ENCODE measurements around the gene RXRA.

The RXRA gene

GRCh38 chr9:134404376-134405358, 78.4 kb downstream of the RXRA start:
- DNase-seq, result no peak
- intact Hi-C loops (cut with DNase I), result no loop called here

GRCh38 chr9:134405527-134405926, 79.3 kb downstream of the RXRA start:
- intact Hi-C loops (cut with DNase I), result no loop called here
- DNase-seq, result no peak

- peak in 5 of 10 donors; percentile 55 to 93 (median 88) for DNase-seq
- intact Hi-C loops (cut with DNase I), result no loop called here
Measured at GRCh38 chr9:134406366-134407120, 80.3 kb downstream of the RXRA start.

DNA sequence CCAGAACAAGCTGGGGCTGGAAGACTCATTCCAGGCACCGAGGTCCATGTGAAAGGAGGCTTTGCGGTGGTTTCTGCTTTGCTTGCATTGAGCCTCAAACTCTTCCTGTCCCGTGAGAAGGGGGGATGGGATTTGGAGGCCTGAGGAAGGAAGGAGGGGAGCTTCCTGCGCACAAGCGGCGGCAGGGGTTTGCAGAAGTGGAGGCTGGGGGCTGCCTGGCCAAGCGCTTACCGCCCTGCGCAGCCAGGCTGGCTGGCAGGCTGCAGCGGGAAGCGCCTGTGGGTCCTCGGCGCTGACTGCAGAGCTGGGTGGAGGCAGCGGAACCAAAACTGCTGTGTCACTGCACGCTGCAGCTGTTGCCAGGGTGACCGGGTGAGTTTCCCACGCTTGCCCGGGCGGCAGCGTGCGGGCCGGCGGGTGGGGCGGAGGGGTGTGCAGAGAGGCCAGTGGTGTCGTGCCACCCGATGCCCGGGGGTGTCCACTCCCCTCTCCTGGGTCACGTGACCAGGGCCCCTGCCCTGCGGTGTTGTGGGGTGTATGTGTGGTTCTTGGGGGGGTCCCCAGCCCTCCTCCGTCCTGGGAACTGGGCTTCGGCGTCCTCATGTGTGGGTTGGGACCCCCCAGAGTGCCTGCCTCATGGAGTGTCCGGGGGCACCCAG, 81.0 kb downstream of the RXRA start:
- peak; percentile 87 to 98 (median 90) for DNase-seq
- intact Hi-C loops (cut with DNase I), result no loop called here

DNA sequence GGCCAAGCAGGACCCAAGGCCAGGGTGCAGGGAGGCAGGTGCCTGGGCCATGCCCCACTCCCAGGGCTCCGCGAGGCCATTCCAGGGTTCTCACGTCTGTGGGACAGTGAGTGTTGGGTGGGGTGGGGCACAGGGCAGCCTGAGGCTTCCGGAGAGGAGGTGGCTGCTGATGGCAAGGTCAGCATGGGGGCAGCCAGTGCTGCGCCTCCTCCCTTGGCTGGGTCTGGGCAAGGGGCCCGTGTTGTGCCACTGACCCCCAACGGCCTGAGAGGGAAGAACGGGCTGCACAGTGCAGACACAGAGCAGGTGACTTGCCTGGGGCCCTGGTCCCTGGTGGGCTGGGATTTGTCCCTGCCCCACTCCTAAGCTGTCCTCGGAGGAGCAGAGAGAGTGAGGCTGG, 82.1 kb downstream of the RXRA start:
- intact Hi-C loops (cut with DNase I), result no loop called here

DNA sequence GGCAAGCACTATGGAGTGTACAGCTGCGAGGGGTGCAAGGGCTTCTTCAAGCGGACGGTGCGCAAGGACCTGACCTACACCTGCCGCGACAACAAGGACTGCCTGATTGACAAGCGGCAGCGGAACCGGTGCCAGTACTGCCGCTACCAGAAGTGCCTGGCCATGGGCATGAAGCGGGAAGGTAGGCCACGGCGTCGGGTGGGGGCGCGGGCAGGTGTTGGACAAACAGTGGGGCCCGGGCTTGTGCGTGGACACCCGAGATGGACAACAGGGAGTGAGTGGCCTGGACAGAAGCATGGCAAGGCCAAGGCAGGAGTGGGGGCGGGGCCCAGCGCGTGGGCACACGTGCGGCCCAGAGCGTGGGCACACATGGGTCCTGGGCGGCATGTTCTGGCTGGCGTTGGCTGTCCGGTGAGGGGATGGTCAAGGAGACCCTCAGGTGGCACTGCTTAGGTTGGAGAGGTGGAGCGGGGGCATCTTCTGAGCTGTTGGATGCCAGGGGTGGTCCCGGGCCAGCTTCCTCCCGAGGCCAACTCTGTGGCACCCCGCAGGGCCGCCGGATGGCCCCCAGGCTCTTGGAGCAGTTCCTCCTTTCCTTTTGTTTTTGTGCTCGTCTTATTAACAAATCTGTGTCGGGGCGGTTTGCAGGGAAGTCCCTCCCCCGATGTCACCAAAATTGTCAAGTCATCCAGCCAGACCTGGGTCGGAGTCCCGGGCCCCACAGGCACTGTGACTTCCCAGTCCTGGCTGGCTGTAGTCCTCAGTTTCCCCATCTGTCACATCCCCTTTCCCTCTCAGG, 82.9 kb downstream of the RXRA start:
- intact Hi-C loops (cut with DNase I), result no loop called here
- no peak for DNase-seq

More for the DNA sequence above, 82.1 kb downstream of the RXRA start:
- no peak for DNase-seq

DNA sequence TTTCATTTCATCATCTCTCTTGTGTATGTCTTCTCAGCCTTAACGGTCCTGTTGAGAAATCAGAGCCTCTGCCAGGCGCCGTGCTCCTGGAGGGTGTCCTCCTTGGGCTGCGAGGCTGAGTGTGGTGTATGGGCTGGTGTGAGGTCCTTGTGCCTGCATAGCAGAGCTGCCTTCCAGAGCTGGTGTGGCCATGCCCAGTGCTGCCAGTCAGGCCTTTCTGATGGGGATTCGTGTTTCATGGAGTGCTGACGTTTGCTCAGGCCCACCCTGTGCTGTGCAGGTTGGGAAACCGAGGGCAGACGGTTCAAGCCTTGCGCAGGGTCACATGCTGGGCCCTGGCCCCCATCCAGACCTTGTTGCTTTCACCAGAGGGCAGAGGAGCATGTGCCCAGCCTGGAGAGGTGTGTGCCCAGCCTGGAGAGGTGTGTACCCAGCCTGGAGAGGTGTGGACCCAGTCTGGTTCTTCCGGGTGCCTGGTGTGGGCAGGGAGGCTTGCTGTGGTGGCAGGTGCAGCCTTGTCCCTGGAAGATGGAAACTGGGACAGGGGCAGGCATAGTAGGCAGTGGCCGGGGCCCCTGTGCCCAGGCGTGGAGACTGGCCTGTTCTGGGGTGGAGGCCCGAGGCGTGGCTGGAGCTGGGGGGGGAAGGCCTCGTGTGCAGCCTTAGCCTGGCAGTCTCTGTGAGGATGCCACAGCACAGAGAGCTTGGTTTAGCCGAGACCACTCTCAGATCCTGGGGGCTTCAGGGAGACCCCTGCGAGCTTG, 84.0 kb downstream of the RXRA start:
- intact Hi-C loops (cut with DNase I), result no loop called here
- no peak for DNase-seq

DNA sequence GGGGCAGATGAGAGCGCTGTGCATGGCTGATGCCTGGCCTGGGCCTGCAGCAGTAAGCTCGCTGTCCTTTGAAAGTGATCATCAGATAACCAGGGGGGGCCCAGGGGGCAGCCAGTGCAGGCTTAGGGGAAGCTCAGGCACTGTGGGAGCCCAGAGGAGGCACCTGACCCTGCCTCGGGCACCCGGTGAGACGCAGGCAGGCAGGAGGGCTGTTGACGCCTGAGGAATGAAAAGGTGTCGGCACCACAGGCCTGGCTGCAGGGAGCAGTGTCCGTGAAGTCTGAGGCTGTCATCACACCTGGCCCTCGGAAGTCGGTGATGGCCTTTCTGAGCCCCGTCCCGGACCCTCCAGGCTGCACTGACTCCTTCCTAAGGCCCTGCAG, 84.6 kb downstream of the RXRA start:
- no peak for DNase-seq
- intact Hi-C loops (cut with DNase I), result no loop called here

DNA sequence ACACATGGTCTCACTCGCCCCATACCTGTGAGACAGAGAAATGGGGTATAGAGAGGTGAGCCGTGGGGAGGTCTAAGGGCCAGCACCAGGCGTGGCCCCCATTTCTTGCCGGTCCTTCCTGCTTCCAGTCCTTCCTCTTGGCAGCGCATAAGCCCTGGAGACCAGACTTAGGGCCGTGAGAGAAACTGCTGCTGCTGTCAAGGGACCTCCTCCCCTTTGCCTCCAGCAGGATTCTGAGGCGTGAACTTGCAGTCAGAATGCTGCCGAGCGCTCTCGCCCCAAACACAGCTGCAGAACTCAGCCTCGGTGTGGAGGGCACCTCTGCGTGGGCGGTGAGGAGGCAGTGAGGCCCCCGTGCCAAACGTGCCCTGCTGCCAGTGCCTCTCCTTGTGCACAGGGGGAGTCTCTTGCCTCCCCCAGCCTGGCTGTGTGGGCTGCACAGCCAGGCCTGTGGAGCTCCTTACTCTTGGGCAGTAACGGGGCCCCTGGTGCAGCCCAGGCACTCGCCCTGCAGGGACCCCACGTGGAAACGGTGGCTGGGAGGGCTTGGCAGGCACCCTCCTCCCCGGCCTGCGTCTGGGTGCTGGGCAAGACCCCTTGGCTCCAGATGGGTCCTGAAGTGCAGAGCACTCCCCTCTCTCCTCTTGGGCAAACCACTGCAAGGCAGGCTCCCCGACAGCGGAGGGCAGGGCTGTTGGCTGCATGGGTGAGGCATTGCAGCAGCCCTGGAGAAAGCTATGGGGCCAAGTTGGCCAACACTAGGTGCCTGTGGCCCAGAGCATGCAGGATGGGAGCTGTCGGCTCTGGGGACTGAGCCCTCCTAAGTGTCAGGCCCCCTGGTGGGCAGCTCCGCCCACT, 85.4 kb downstream of the RXRA start:
- no peak for DNase-seq
- intact Hi-C loops (cut with DNase I), result no loop called here

GRCh38 chr9:134412298-134412711, 86.0 kb downstream of the RXRA start:
- intact Hi-C loops (cut with DNase I), result no loop called here
- no peak for DNase-seq

GRCh38 chr9:134413112-134413715, 87.0 kb downstream of the RXRA start:
- DNase-seq, result no peak
- intact Hi-C loops (cut with DNase I), result no loop called here

- intact Hi-C loops (cut with DNase I), result no loop called here
- DNase-seq, result peak in 9 of 10 donors; percentile 36 to 95 (median 74)
Measured at GRCh38 chr9:134413890-134414623, 87.8 kb downstream of the RXRA start.

GRCh38 chr9:134414900-134415425, 88.7 kb downstream of the RXRA start:
- intact Hi-C loops (cut with DNase I), result no loop called here
- DNase-seq, result no peak

DNA sequence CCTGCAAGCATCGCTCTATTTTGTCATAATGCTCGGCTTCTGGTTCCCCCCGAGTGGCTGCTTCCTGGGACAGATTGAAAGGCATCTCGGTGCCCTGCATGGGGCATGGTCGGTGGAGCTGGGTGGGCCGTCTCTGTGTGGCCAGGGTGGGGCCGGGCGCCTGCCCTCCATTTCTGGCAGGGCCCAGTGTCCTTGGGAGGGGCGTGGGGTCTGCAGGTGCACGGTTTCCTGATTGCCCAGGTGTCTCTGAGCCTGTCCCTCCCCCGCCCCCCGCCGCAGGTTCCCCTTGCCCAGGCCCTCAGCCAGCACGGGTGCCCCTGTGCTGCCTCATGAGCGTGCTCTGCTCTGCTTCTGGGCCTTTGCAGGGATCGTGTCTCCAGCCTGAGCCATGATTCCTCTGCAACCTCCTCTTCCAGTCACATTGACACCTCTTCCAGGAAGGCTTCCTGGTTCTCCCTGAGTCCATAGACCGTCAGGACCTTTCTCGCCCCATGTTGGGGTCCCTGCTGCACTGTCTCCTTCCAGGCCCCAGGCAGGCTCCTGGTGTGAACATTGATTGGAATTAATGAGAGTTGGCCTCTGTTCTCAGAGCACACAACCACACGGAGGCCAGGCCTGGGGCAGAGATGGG, 90.2 kb downstream of the RXRA start:
- intact Hi-C loops (cut with DNase I), result no loop called here
- DNase-seq, result no peak

DNA sequence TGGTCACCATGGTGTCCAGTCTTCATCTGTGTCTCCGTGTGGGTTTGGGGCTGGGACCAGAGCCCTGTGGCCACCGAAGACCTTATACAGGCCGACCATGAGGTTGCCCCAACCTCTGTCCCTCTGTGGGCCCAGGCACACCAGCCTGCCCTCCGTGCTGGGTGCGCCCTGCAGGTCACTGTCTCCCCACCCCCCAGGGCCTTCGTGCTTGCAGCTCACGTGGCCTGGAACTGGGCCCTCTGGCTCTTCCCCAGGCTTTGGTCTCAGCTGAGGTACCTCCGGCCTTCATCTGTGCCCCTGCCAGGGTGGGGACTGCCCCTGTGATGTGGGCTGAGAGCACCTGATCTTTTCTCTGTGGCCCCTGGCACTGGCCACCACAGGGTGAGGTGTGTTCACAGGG, 92.1 kb downstream of the RXRA start:
- intact Hi-C loops (cut with DNase I), result no loop called here
- no peak for DNase-seq

GRCh38 chr9:134419000-134419683, 92.9 kb downstream of the RXRA start:
- intact Hi-C loops (cut with DNase I), result no loop called here

More at GRCh38 chr9:134419000-134419683, 92.9 kb downstream of the RXRA start:
- DNase-seq, result no peak
